Trophoblast cell (in vitro differentiated cells and primary cell): Measurements from ENCODE around the gene CNNM2.

ENCODE experiments used
- DNase-seq, 2 donors: peaks; one replicate each; pipeline ENCODE4 v3.0.0-alpha.2; 2016
- H2AFZ ChIP-seq: 2 replicates; pipeline ENCODE4 v1.6.1; 2013; ENCODE audit warnings: low read length, moderate library complexity, mild to moderate bottlenecking; ENCODE audit not compliant: insufficient read depth, poor library complexity
- H2AK5ac ChIP-seq: 2 replicates; pipeline ENCODE4 v1.6.1; 2013; ENCODE audit warnings: mild to moderate bottlenecking, low read length
- H2BK120ac ChIP-seq: 2 replicates; pipeline ENCODE4 v1.6.1; 2013; ENCODE audit warnings: low read length, mild to moderate bottlenecking, moderate library complexity; ENCODE audit not compliant: insufficient read depth, poor library complexity
- H2BK12ac ChIP-seq: 2 replicates; pipeline ENCODE4 v1.6.1; 2013; ENCODE audit warnings: mild to moderate bottlenecking, low read length, moderate library complexity
- H2BK5ac ChIP-seq: 2 replicates; pipeline ENCODE4 v1.6.1; 2013; ENCODE audit warnings: low read length, low read depth, moderate library complexity, mild to moderate bottlenecking; ENCODE audit not compliant: poor library complexity
- H3K14ac ChIP-seq: 2 replicates; pipeline ENCODE4 v1.6.1; 2013; ENCODE audit warnings: mild to moderate bottlenecking, low read length
- H3K18ac ChIP-seq: 2 replicates; pipeline ENCODE4 v1.6.1; 2013; ENCODE audit warnings: mild to moderate bottlenecking, low read length
- H3K23ac ChIP-seq: 2 replicates; pipeline ENCODE4 v1.6.1; 2013; ENCODE audit warnings: low read length
- H3K27ac ChIP-seq: 2 replicates; pipeline ENCODE4 v1.5.1; 2013; ENCODE audit warnings: low read depth, mild to moderate bottlenecking, inconsistent platforms, low read length, moderate library complexity
- H3K27me3 ChIP-seq: 2 replicates; pipeline ENCODE4 v1.6.1; 2013; ENCODE audit warnings: inconsistent platforms, mild to moderate bottlenecking, low read length, moderate library complexity; ENCODE audit not compliant: insufficient read depth
- H3K36me3 ChIP-seq, 2 experiments: 1 replicate in 1 of 2; 2 replicates in 1 of 2; pipeline ENCODE4 v1.6.1; 2013; ENCODE audit warnings: low read length in 2 of 2, mild to moderate bottlenecking in 2 of 2, moderate library complexity in 1 of 2; ENCODE audit not compliant: insufficient read depth in 2 of 2, control insufficient read depth in 1 of 2
- H3K4ac ChIP-seq: 2 replicates; pipeline ENCODE4 v1.6.1; 2013; ENCODE audit warnings: low read depth, mild to moderate bottlenecking, low read length, moderate library complexity
- H3K4me1 ChIP-seq, 2 experiments: 1 replicate in 1 of 2; 2 replicates in 1 of 2; pipeline ENCODE4 v1.6.1; 2013; ENCODE audit warnings: low read length in 2 of 2, mild to moderate bottlenecking in 2 of 2, moderate library complexity in 1 of 2; ENCODE audit not compliant: insufficient read depth in 2 of 2, control insufficient read depth in 1 of 2
- H3K4me2 ChIP-seq: 2 replicates; pipeline ENCODE4 v1.6.1; 2013; ENCODE audit warnings: inconsistent platforms, mild to moderate bottlenecking, low read length, moderate library complexity
- H3K4me3 ChIP-seq: 2 replicates; pipeline ENCODE4 v1.5.1; 2013; ENCODE audit warnings: mild to moderate bottlenecking, low read depth, low read length, inconsistent platforms
- H3K79me1 ChIP-seq: one replicate; pipeline ENCODE4 v1.6.1; 2013; ENCODE audit warnings: low read length
- H3K79me2 ChIP-seq: 2 replicates; pipeline ENCODE4 v1.6.1; 2013; ENCODE audit warnings: low read length, mild to moderate bottlenecking; ENCODE audit not compliant: control insufficient read depth, insufficient read depth, poor library complexity
- H3K9ac ChIP-seq: 2 replicates; pipeline ENCODE4 v1.6.1; 2013; ENCODE audit warnings: mild to moderate bottlenecking, low read length
- H3K9me3 ChIP-seq: 2 replicates; pipeline ENCODE4 v1.6.1; 2013; ENCODE audit warnings: low read depth, mild to moderate bottlenecking, control low read depth, inconsistent platforms, low read length; ENCODE audit not compliant: insufficient read depth
- H4K12ac ChIP-seq: 2 replicates; pipeline ENCODE4 v1.6.1; 2013; ENCODE audit warnings: low read depth, mild to moderate bottlenecking, low read length, moderate library complexity
- H4K8ac ChIP-seq: 2 replicates; pipeline ENCODE4 v1.6.1; 2013; ENCODE audit warnings: low read depth, mild to moderate bottlenecking, low read length, moderate library complexity
- H4K91ac ChIP-seq: one replicate; pipeline ENCODE4 v1.6.1; 2013; ENCODE audit warnings: low read depth, mild to moderate bottlenecking, low read length, moderate library complexity
- WGBS: extraction: QIAGEN DNeasy Blood & Tissue Kit; methylation state at CpG from one replicate; pipeline ENCODE4 v1.1.7; 2013; ENCODE audit warnings: missing lambda C conversion rate; ENCODE audit not compliant: insufficient read length, insufficient coverage; ENCODE audit errors: extremely low coverage; 5-methylcytosine and 5-hydroxymethylcytosine counted together

Gene CNNM2

GRCh38 chr10:103045961-103046360 lies 127.9 kb downstream of the CNNM2 start:
- Histone ChIP-seq H4K12ac (no peak overlapping the region), H2AFZ (no peak overlapping the region), H3K4me2 (no peak overlapping the region), H3K14ac (no peak overlapping the region), H4K91ac (no peak overlapping the region), H3K36me3 (no peaks in the 10 kb centered on the region), H3K4me1 (peaks cover 0 to 12% of the 10 kb centered on the region in 2 experiments), H4K8ac (no peak overlapping the region), H3K9me3 (no peaks in the 10 kb centered on the region), H3K79me1 (no peaks in the 10 kb centered on the region), H3K9ac (no peak overlapping the region), H2BK120ac (no peak overlapping the region), H2BK5ac (no peak overlapping the region), H3K18ac (no peak overlapping the region), H3K79me2 (no peaks in the 10 kb centered on the region), H3K27me3 (no peaks in the 10 kb centered on the region), H3K4ac (no peak overlapping the region), H3K23ac (no peak overlapping the region), H3K4me3 (no peak overlapping the region), H2AK5ac (no peak overlapping the region), H3K27ac (no peak overlapping the region), H2BK12ac (no peak overlapping the region)
- no CpG with 5 or more reads among the region's 3 CpGs for WGBS
- peak in 1 of 2 donors; percentile 77 for DNase-seq

- Histone ChIP-seq H3K27me3 (no peaks in the 10 kb centered on the region), H3K79me1 (no peaks in the 10 kb centered on the region), H3K9ac (no peak overlapping the region), H4K91ac (no peak overlapping the region), H3K36me3 (no peaks in the 10 kb centered on the region), H2BK12ac (no peak overlapping the region), H2AK5ac (no peak overlapping the region), H3K79me2 (no peaks in the 10 kb centered on the region), H2AFZ (no peak overlapping the region), H3K14ac (no peak overlapping the region), H3K4me3 (no peak overlapping the region), H4K12ac (no peak overlapping the region), H2BK5ac (no peak overlapping the region), H3K9me3 (no peaks in the 10 kb centered on the region), H3K27ac (no peak overlapping the region), H3K23ac (no peak overlapping the region), H3K4me2 (no peak overlapping the region), H2BK120ac (no peak overlapping the region), H3K4ac (no peak overlapping the region), H4K8ac (no peak overlapping the region), H3K18ac (no peak overlapping the region), H3K4me1 (peaks cover 0 to 7% of the 10 kb centered on the region in 2 experiments)
- DNase-seq, result no peak
- no CpG with 5 or more reads among the region's 3 CpGs for WGBS
These were observed 129.3 kb downstream of the CNNM2 start for GRCh38 chr10:103047381-103047780.

GRCh38 chr10:103049237-103049636 lies 131.1 kb downstream of the CNNM2 start:
- Histone ChIP-seq H3K18ac (no peak overlapping the region), H2BK5ac (no peak overlapping the region), H2BK12ac (no peak overlapping the region), H2AK5ac (no peak overlapping the region), H3K4me3 (no peak overlapping the region), H3K9me3 (no peaks in the 10 kb centered on the region), H3K27me3 (no peaks in the 10 kb centered on the region), H3K79me1 (no peaks in the 10 kb centered on the region), H3K23ac (no peak overlapping the region), H3K4me1 (peaks cover 0 to 7% of the 10 kb centered on the region in 2 experiments), H3K27ac (no peak overlapping the region), H3K79me2 (no peaks in the 10 kb centered on the region), H3K4me2 (no peak overlapping the region), H2AFZ (no peak overlapping the region), H4K12ac (no peak overlapping the region), H3K14ac (no peak overlapping the region), H4K91ac (no peak overlapping the region), H2BK120ac (no peak overlapping the region), H3K36me3 (no peaks in the 10 kb centered on the region), H3K9ac (no peak overlapping the region), H4K8ac (no peak overlapping the region), H3K4ac (no peak overlapping the region)
- WGBS, result no CpG with 5 or more reads among the region's 6 CpGs
- no peak for DNase-seq

- Histone ChIP-seq H3K27me3 (no peaks in the 10 kb centered on the region), H3K4me1 (peaks cover 0 to 2% of the 10 kb centered on the region in 2 experiments), H3K23ac (no peak overlapping the region), H3K14ac (no peak overlapping the region), H2BK5ac (no peak overlapping the region), H3K4me3 (no peak overlapping the region), H2BK120ac (no peak overlapping the region), H3K9me3 (peaks cover 1% of the 10 kb centered on the region), H3K9ac (no peak overlapping the region), H4K12ac (no peak overlapping the region), H3K4me2 (no peak overlapping the region), H3K18ac (no peak overlapping the region), H3K79me1 (no peaks in the 10 kb centered on the region), H3K4ac (no peak overlapping the region), H3K36me3 (no peaks in the 10 kb centered on the region), H2AFZ (no peak overlapping the region), H2AK5ac (no peak overlapping the region), H4K91ac (no peak overlapping the region), H3K27ac (no peak overlapping the region), H3K79me2 (no peaks in the 10 kb centered on the region), H2BK12ac (no peak overlapping the region), H4K8ac (no peak overlapping the region)
- WGBS, result no CpG with 5 or more reads among the region's 20 CpGs
- peak; percentile 63 to 65 for DNase-seq
These were observed 135.8 kb downstream of the CNNM2 start for GRCh38 chr10:103053659-103054581.
